HG03342 (cell line): ENCODE measurements around the gene S100A11.

ENCODE experiments used
- ATAC-seq: cut with Tn5 transposase; IDR thresholded peaks from one replicate; pipeline ENCODE4 v1.9.1; 2021; ENCODE audit warnings: mild to moderate bottlenecking, moderate library complexity; ENCODE audit not compliant: unreplicated experiment

The S100A11 gene

GRCh38 chr1:152039886-152040285 lies 3.1 kb upstream of the S100A11 start:
- no peak for ATAC-seq

- no peak for ATAC-seq
Measured at GRCh38 chr1:152039461-152039860, 2.7 kb upstream of the S100A11 start.

- no peak for ATAC-seq
Measured at GRCh38 chr1:152038871-152039270, 2.1 kb upstream of the S100A11 start.

GRCh38 chr1:152035539-152036266 lies 1.1 kb downstream of the S100A11 start:
- ATAC-seq = no peak

- peak; percentile 50 for ATAC-seq
Measured at GRCh38 chr1:152034654-152035538, 1.9 kb downstream of the S100A11 start.

- ATAC-seq = peak; percentile 22
Measured at GRCh38 chr1:152034324-152034653, 2.5 kb downstream of the S100A11 start.

- ATAC-seq = no peak
Measured at GRCh38 chr1:152029929-152030211, 6.9 kb downstream of the S100A11 start.

- no peak for ATAC-seq
Measured at GRCh38 chr1:152029144-152029928, 7.5 kb downstream of the S100A11 start.

- no peak for ATAC-seq
Measured at GRCh38 chr1:152026895-152027294, 9.9 kb downstream of the S100A11 start.

- ATAC-seq = no peak
Measured at GRCh38 chr1:152024223-152024622, 12.6 kb downstream of the S100A11 start.

- no peak for ATAC-seq
Measured at GRCh38 chr1:152023221-152023620, 13.6 kb downstream of the S100A11 start.

GRCh38 chr1:152022474-152022873 lies 14.3 kb downstream of the S100A11 start:
- no peak for ATAC-seq

GRCh38 chr1:152021569-152021968 lies 15.2 kb downstream of the S100A11 start:
- ATAC-seq = no peak

- ATAC-seq = no peak
Measured at GRCh38 chr1:152020849-152021248, 16.0 kb downstream of the S100A11 start.

- no peak for ATAC-seq
Measured at GRCh38 chr1:152018537-152018936, 18.3 kb downstream of the S100A11 start.

- ATAC-seq = no peak
Measured at GRCh38 chr1:152015766-152016165, 21.0 kb downstream of the S100A11 start.

- no peak for ATAC-seq
Measured at GRCh38 chr1:152014943-152015342, 21.9 kb downstream of the S100A11 start.

- no peak for ATAC-seq
Measured at GRCh38 chr1:152013664-152014237, 23.1 kb downstream of the S100A11 start.

- no peak for ATAC-seq
Measured at GRCh38 chr1:152009691-152010090, 27.1 kb downstream of the S100A11 start.

GRCh38 chr1:152007047-152007446 lies 29.8 kb downstream of the S100A11 start:
- ATAC-seq = no peak

GRCh38 chr1:152005360-152005912 lies 31.4 kb downstream of the S100A11 start:
- ATAC-seq = no peak
